Ectodermal cell (in vitro differentiated cells): ENCODE results near the gene RYR1.
"Not testable (repeated sequence)": the region's sequence is repeated elsewhere in the genome, so short reads cannot be mapped to it uniquely, and the experiment has no call there.

Experiments used
- H3K27ac ChIP-seq: 2 replicates; pipeline ENCODE4 v1.7.0; 2013; ENCODE audit warnings: mild to moderate bottlenecking, low read depth, low read length; ENCODE audit not compliant: insufficient read depth, poor library complexity, severe bottlenecking
- H3K27me3 ChIP-seq: 2 replicates; pipeline ENCODE4 v1.7.0; 2013; ENCODE audit warnings: mild to moderate bottlenecking, low read length; ENCODE audit not compliant: insufficient read depth, control insufficient read depth, poor library complexity, severe bottlenecking
- H3K36me3 ChIP-seq: one replicate; pipeline ENCODE4 v1.7.0; 2013; ENCODE audit warnings: low read length; ENCODE audit not compliant: control insufficient read depth, insufficient read depth
- H3K4me1 ChIP-seq: one replicate; pipeline ENCODE4 v1.7.0; 2013; ENCODE audit warnings: low read length; ENCODE audit not compliant: control insufficient read depth, insufficient read depth
- H3K4me3 ChIP-seq: 2 replicates; pipeline ENCODE4 v1.7.0; 2013; ENCODE audit warnings: low read depth, low read length, control low read depth; ENCODE audit not compliant: insufficient read depth
- H3K9me3 ChIP-seq: 2 replicates; pipeline ENCODE4 v1.7.0; 2013; ENCODE audit warnings: mild to moderate bottlenecking, low read length, moderate library complexity; ENCODE audit not compliant: control insufficient read depth
- WGBS, 2 experiments: methylation state at CpG; one replicate each; pipeline ENCODE4 v1.1.7; 2013; ENCODE audit warnings: missing lambda C conversion rate in 2 of 2; 5-methylcytosine and 5-hydroxymethylcytosine counted together

Gene RYR1

DNA sequence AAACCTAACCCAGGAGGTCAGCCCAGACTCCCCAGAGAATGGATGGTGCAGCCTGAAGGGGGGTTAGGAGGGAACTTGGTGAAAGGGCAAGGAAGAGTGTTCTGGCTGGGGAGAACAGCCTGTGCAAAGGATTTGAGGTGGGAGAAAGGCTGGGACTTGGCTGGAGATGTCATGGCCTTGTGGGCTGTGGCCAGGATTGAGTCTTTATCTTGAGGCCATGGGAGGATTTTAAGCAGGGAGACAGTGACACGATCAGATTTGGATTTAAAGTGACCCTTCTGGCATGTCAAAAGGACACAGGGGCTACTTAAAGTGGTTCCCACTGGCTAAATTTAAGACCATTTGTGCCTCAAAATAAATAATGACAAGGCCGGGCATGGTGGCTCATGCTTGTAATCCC lies 154.6 kb downstream of the RYR1 start:
- WGBS, 2 experiments: 93% methylated on average over 2 of the region's 2 CpGs
- Histone ChIP-seq H3K27me3 (no peaks in the 10 kb centered on the region), H3K4me3 (no peak overlapping the region), H3K27ac (no peak overlapping the region), H3K9me3 (no peaks in the 10 kb centered on the region), H3K4me1 (no peaks in the 10 kb centered on the region), H3K36me3 (no peaks in the 10 kb centered on the region)

DNA sequence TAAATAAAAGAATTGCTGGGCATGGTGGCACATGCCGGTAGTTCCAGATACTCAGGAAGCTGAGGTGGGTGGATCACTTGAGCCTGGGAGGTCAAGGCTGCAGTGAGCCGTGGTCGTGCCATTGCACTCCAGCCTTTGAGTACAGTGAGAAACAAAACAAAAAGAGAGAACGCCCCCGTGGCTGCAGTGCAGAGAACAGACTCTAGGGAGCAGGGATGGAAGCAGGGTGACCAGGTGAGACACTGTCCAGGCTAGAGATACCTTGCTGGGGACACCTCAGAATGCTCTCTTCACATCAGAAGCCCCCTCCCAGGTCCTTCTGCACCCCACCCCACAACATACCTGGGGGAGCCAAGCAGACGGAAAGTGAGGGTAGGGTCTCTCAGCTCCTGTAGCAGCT lies 159.4 kb downstream of the RYR1 start:
- Histone ChIP-seq H3K4me3 (no peak overlapping the region), H3K36me3 (no peaks in the 10 kb centered on the region), H3K27ac (no peak overlapping the region), H3K27me3 (no peaks in the 10 kb centered on the region), H3K4me1 (no peaks in the 10 kb centered on the region), H3K9me3 (no peaks in the 10 kb centered on the region)
- WGBS, 2 experiments: 73 to 77% methylated on average over 6 of the region's 6 CpGs

DNA sequence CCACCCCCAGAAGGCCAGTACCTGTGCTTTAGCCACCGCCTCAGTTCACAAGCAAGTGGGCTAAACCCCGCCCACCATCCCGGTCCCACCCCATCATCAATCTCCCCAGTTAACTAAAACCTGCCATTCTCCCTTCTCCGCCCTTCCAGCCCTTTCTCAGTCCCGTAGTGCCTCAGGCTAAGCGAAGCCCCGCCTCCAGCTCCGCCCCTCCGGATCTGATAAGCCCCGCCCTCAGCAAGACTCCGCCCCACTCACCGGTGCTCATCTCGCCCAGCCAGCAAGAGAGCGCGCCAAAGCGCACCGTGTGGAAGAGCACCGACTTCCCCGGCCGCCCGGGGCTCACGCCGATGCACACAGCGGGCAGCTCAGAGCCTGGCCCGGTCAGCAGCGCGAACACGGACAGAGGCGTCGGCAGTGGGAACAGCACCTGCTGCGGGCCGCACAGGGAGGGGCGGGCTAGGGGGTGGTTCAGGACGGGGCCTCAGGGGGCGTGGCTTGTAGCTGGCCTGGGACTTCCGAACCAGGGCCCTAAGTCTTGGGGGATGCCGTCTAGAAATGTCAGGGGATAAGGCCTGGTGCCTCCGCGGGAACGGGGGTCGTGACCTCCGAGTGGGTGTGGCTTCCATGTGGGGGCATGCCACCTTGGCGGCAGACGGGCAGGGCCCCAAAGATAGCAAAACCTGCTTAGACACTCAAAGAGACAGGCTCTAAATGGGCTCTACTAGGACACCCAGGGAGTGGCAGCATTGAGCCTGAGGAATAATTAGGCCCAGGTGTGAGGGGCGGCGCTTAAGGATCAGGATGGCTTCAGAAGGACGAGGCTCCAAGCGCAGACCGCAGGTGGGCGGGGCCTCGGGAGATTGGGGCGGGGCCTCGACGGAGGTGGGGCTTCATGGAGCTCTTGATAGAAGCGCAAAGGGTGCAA lies 162.8 kb downstream of the RYR1 start:
- Histone ChIP-seq H3K27ac (peak overlapping the region; percentile 11), H3K36me3 (no peaks in the 10 kb centered on the region), H3K4me1 (no peaks in the 10 kb centered on the region), H3K9me3 (no peaks in the 10 kb centered on the region), H3K4me3 (peak overlapping the region; percentile 41), H3K27me3 (no peaks in the 10 kb centered on the region)
- WGBS, 2 experiments: 3 to 5% methylated on average over 55 of the region's 55 CpGs

DNA sequence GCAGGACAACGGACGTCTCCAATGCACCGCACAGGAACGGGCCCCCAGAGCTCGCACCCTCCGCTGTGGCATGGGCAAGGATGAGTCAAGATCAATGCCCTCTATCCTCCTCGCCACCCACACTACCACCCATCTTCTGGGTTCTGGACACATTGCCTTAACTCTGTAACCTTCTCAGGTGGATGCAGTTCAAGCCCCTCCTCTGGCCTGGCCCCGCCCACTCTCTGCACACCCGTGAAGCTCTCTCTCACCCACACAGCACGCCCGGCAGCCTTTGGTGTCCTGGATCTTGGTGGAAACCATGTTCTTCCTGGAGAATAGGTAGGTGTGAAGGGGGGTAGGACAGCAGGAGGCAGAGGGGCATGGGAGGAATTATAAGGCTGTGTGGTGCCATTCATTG lies 163.6 kb downstream of the RYR1 start:
- Histone ChIP-seq H3K4me1 (no peaks in the 10 kb centered on the region), H3K27me3 (no peaks in the 10 kb centered on the region), H3K9me3 (no peaks in the 10 kb centered on the region), H3K36me3 (no peaks in the 10 kb centered on the region), H3K4me3 (no peak overlapping the region), H3K27ac (no peak overlapping the region)
- 87 to 89% methylated on average over 11 of the region's 11 CpGs for WGBS, 2 experiments

DNA sequence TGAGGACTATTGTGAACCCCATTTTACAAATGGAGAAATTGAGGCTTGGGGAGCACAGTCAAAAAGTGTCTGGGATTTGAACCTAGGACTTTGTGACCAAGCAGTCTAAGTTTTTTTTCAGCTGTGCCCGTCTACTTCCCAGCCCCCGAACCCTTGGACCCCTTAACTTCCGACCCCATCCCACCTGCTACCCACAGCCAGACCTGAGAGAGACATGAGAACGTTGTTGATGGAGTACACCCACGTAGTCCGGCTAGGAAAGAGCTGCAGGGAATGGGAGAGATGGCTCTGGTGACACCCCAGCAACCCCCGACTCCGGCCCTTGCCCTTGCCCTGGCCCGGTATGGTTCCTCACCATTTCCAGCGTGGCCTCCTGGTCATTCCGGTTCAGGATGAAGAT lies 166.2 kb downstream of the RYR1 start:
- H3K4me1 ChIP-seq: no peaks in the 10 kb centered on the region
- no peaks in the 10 kb centered on the region for H3K27me3 ChIP-seq
- no peaks in the 10 kb centered on the region for H3K36me3 ChIP-seq
- WGBS, 2 experiments: 91 to 93% methylated on average over 11 of the region's 11 CpGs
- H3K9me3 ChIP-seq: no peaks in the 10 kb centered on the region
- no peak overlapping the region for H3K4me3 ChIP-seq
- no peak overlapping the region for H3K27ac ChIP-seq

DNA sequence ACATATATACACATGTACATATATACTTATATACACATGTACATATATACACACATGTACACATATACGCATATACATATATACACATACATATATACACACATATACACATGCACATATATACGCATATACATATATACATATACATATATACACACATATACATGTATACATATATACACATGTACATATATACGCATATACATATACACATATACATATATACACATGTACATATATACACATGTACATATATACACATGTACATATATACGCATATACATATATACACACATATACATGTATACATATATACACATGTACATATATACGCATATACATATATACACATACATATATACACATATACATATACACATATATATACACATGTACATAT lies 169.4 kb downstream of the RYR1 start:
- not testable (repeated sequence) for H3K36me3 ChIP-seq, H3K27me3 ChIP-seq, H3K9me3 ChIP-seq, H3K4me1 ChIP-seq, H3K27ac ChIP-seq, H3K4me3 ChIP-seq
- 92 to 95% methylated on average over 5 of the region's 5 CpGs for WGBS, 2 experiments

DNA sequence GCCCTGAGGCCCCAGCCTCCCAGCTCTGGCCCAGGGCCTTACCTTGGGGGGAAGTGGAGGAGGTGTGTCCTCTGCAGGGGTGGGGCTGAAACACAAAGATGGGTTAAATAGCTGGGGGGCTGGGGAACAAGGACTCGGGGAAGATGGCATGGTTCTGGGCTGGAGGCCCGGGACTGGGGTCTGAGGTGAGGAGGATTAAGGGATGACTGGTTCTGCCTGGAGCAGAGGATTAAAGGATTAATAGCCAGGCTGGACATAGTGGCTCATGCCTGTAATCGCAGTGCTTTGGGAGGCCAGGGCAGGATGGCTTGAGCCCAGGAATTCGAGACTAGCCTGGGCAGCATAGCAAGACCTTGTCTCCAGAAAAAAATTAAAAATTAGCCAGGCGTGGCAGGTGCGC lies 172.6 kb downstream of the RYR1 start:
- Histone ChIP-seq H3K36me3 (no peaks in the 10 kb centered on the region), H3K27me3 (no peaks in the 10 kb centered on the region), H3K4me3 (no peak overlapping the region), H3K9me3 (no peaks in the 10 kb centered on the region), H3K27ac (no peak overlapping the region), H3K4me1 (no peaks in the 10 kb centered on the region)
- WGBS, 2 experiments: 84 to 85% methylated on average over 6 of the region's 6 CpGs

DNA sequence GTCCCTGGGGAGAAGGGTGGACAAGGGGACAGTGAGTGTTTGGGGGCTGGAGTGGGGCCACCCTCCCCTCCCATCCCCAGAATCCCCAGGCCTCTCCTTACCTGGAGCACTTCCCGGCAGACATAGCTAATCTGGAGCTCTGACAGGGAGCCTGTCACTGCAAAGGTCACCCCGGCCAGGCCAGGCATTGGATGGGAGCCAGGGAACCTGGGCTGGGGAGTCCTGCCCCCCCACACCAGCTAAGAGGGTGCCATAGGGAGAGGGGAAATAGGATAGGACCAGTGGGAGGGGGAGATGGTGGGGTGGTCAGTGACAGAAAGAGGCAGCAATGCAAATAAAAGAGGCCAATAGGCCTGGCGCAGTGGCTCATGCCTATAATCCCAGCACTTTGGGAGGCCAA lies 180.8 kb downstream of the RYR1 start:
- no peaks in the 10 kb centered on the region for H3K27me3 ChIP-seq
- 84 to 90% methylated on average over 3 of the region's 3 CpGs for WGBS, 2 experiments
- H3K9me3 ChIP-seq: no peaks in the 10 kb centered on the region
- peaks cover 6% of the 10 kb centered on the region for H3K4me1 ChIP-seq
- no peak overlapping the region for H3K27ac ChIP-seq
- no peaks in the 10 kb centered on the region for H3K36me3 ChIP-seq
- H3K4me3 ChIP-seq: no peak overlapping the region

DNA sequence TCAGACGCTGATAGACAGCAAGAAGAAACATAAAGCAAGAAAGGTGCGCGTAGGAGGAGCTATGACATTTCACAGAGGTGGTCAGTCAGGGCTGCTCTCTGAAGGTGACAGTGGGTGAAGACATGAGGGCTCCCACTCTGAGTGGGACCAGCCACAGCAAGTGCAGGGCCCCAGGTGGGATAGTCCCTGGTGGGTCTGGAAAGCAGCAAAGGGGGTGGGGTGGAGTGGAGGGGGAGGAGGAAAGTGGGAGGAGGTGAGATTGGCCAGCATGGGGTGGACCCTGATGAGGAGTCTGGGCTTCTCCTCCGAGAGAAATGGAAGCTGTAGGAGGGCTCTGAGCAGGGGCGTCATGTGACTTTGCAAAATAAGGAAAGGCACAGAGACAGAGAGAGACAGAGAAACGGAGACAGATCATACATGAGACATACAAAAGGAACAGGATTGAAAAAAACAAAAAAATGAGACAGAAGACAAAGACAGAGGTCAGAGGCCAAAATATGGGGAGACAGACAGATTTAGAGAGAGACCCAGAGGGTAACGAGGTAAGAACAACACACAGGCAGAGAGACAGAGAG lies 181.6 kb downstream of the RYR1 start:
- Histone ChIP-seq H3K4me1 (peaks cover 9% of the 10 kb centered on the region), H3K9me3 (no peaks in the 10 kb centered on the region), H3K27ac (no peak overlapping the region), H3K27me3 (no peaks in the 10 kb centered on the region), H3K36me3 (no peaks in the 10 kb centered on the region), H3K4me3 (no peak overlapping the region)
- 79 to 85% methylated on average over 7 of the region's 7 CpGs for WGBS, 2 experiments

DNA sequence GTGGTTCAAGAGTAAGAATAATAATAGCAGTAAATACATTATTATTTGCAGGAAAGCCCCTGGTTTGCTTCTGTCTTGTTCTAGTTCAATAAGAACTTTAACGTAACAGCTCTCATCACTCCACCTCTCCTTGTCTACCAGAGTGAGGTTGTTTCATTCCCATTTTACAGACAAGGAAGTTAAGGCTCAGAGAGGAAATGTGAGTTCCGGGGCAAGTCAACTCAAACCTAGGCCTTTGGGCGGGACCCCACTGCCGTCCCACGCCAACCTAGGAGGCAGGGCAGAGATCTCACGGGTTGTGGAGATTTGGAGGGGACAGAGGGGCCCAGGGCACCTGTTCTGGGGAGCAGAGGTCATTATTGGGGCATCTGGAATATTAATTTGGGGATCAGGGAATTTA lies 182.8 kb downstream of the RYR1 start:
- H3K27me3 ChIP-seq: no peaks in the 10 kb centered on the region
- 94 to 97% methylated on average over 6 of the region's 6 CpGs for WGBS, 2 experiments
- no peak overlapping the region for H3K27ac ChIP-seq
- no peaks in the 10 kb centered on the region for H3K9me3 ChIP-seq
- H3K4me1 ChIP-seq: peaks cover 11% of the 10 kb centered on the region
- peaks cover 8% of the 10 kb centered on the region for H3K36me3 ChIP-seq
- no peak overlapping the region for H3K4me3 ChIP-seq
